ENCODE measurements around the gene ANO7. TPM values are rescaled to one million over a fixed set of nuclear protein-coding genes. Genes with fewer than 3 reads are reported as not detected.
A peak's percentile ranks its signal among the peaks of the same experiment; 100 is the strongest.

Gene ANO7
- total RNA-seq, 1 donor from 2014 or later: 2.1 TPM

DNA sequence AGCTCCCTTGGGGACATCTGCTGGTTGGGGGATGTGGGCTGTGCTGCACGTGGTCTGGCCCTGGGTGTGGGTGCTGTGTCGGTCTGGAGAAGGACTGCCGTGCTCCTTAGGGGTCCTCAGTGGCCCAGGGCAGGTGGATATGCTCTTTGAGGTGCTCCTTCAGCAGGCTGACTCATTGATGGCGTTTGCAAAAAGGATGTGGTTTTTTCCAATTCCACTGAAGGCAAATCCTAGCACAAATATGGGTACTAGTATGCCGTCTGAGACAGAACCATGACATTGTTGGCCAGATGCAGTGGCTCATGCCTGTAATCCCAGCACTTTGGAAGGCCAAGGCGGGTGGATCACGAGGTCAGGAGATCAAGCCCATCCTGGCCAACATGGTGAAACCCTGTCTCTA lies 34.9 kb upstream of the ANO7 start:
- Histone ChIP-seq H3K9me3 (no peaks in the 10 kb centered on the region), H3K27me3 (no peaks in the 10 kb centered on the region), H3K27ac (no peak overlapping the region), H3K4me3 (no peak overlapping the region), H3K4me1 (peaks cover 11% of the 10 kb centered on the region), H3K36me3 (peaks cover 26% of the 10 kb centered on the region)
- DNase-seq: no peak
- TF ChIP-seq, protein P1, sequence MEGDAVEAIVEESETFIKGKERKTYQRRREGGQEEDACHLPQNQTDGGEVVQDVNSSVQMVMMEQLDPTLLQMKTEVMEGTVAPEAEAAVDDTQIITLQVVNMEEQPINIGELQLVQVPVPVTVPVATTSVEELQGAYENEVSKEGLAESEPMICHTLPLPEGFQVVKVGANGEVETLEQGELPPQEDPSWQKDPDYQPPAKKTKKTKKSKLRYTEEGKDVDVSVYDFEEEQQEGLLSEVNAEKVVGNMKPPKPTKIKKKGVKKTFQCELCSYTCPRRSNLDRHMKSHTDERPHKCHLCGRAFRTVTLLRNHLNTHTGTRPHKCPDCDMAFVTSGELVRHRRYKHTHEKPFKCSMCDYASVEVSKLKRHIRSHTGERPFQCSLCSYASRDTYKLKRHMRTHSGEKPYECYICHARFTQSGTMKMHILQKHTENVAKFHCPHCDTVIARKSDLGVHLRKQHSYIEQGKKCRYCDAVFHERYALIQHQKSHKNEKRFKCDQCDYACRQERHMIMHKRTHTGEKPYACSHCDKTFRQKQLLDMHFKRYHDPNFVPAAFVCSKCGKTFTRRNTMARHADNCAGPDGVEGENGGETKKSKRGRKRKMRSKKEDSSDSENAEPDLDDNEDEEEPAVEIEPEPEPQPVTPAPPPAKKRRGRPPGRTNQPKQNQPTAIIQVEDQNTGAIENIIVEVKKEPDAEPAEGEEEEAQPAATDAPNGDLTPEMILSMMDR (IDR thresholded peaks at IDR 0.05): no peak
- ATAC-seq: no peak
- intact Hi-C loops (cut with DNase I): no loop called here

DNA sequence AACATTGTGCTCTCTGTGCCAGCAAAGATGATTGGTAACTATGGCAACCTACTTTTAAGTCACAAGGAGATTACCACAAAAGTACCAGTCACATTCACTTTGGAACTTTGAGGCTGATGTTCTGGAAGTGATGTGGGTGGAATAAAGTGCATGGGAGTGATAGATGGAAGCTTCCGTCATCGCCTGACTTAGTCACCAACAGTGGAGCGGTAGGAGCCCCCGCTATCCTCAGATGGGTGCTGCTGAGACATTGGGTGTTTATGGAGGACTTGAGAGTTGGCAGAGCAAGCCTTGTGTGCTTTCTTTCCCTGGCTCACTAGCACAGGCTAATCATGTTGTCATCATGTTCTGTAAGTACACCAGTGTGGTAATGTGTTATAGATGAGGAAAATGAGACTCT lies 33.6 kb upstream of the ANO7 start:
- no peak for DNase-seq
- ATAC-seq: no peak
- Histone ChIP-seq H3K4me3 (no peak overlapping the region), H3K9me3 (no peaks in the 10 kb centered on the region), H3K27ac (no peak overlapping the region), H3K36me3 (peaks cover 39% of the 10 kb centered on the region), H3K27me3 (no peaks in the 10 kb centered on the region), H3K4me1 (peaks cover 11% of the 10 kb centered on the region)
- intact Hi-C loops (cut with DNase I): no loop called here
- TF ChIP-seq, protein P1 (IDR thresholded peaks at IDR 0.05): no peak

DNA sequence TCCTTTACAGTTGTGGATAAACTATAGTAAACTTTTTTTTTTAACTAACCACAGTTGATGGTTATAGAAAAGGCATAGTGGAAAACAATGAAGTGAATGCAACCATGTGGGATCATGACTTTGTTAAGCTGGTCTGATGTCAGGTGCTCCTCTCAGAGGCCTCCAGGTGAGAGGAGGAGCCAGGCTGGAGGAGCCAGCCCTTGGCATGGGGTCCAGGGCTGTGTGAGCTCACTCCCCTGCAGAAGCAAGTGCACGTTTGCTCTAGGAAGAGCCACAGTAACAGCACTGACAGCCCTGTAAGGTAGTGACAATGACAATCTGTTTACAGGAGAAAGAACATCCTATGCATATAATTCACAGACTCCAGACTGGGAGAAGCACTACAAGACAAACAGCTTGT lies 32.5 kb upstream of the ANO7 start:
- H3K9me3 ChIP-seq: no peaks in the 10 kb centered on the region
- peaks cover 8% of the 10 kb centered on the region for H3K4me1 ChIP-seq
- no peak overlapping the region for H3K27ac ChIP-seq
- DNase-seq: no peak
- intact Hi-C loops (cut with DNase I): no loop called here
- H3K36me3 ChIP-seq: peaks cover 43% of the 10 kb centered on the region
- H3K27me3 ChIP-seq: no peaks in the 10 kb centered on the region
- ATAC-seq: no peak
- TF ChIP-seq, protein P1 (IDR thresholded peaks at IDR 0.05): no peak
- no peak overlapping the region for H3K4me3 ChIP-seq

DNA sequence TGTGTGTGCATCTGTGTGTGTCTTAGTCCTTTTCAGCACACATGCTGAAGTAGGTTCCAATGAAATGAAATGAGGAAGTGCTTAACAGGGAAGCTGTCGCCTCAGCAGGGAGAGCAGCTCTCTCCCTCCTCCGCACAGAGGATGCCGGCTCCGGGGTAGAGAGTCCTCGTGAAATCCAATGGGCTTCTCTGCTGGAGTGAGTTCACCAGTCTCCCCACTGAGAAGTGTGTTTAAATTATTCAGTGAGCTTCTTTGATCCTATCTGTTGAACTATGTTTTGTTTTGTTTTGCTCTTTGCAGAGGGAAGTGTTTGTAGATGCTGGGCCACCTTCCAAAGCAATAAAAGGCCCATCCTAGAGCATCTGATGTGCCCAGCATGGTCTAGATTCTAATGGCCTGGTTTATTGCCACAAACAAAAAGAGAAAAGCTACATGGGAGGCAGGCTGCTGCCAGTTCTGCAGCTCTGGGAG lies 31.5 kb upstream of the ANO7 start:
- ATAC-seq (peak; percentile 64), DNase-seq (no peak)
- intact Hi-C loops (cut with DNase I): no loop called here
- TF ChIP-seq, protein P1 (IDR thresholded peaks at IDR 0.05): no peak
- Histone ChIP-seq H3K9me3 (no peaks in the 10 kb centered on the region), H3K27ac (no peak overlapping the region), H3K4me1 (peaks cover 7% of the 10 kb centered on the region), H3K36me3 (peaks cover 43% of the 10 kb centered on the region), H3K27me3 (no peaks in the 10 kb centered on the region), H3K4me3 (no peak overlapping the region)

DNA sequence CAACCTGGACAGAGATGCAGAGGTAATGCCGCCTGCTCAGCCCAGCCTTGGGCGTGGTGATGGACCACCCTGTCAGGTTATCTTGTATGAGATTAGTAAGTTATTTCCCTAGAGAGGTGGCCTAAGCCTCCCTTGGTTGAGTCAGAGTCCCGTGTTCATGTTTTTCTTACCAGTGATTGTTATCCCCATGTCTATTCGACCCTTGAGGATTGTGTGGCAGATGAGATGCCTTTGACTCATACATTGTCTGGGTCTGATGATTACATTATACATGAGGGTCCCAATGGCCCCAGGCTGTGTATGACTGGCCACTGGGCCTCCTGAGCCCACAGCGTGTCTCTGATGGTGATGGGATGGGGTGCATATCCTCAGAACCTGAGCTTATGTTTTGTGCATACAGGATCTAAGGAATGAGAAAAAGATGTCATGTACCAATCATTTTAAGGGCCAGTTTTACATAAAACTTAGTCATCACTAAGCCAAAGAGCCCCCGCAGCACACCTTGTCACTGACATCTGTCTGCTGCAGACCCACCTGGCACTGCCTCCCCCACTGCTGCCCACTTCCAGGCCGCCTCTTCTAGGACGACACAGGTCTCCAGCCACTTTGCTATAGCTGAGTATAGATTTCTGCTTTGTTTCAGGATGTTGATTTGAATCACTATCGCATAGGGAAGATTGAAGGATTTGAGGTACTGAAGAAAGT lies 30.5 kb upstream of the ANO7 start:
- ATAC-seq: no peak
- TF ChIP-seq, protein P1 (IDR thresholded peaks at IDR 0.05): no peak
- H3K27me3 ChIP-seq: no peaks in the 10 kb centered on the region
- H3K36me3 ChIP-seq: peaks cover 45% of the 10 kb centered on the region
- no peak overlapping the region for H3K27ac ChIP-seq
- intact Hi-C loops (cut with DNase I): no loop called here
- H3K4me1 ChIP-seq: peaks cover 12% of the 10 kb centered on the region
- H3K9me3 ChIP-seq: no peaks in the 10 kb centered on the region
- no peak for DNase-seq
- H3K4me3 ChIP-seq: no peak overlapping the region

DNA sequence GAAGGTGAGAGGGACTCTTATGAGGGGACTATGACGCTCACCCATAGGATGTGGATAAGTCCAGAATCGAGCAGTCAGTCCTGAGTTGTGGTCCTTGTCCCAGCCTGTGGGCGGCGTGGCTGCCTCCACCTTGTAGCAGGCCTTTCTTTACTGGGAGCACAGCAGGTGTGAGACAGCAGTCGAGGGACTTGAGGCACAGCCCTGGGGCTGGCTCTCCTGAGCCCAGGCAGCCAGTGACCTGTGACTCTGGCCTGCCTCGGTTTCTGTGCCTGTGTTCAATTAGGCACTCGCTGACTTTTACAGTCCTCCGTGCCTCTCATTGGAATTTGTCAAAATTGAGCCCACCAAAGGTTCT lies 30.0 kb upstream of the ANO7 start:
- DNase-seq: no peak
- Histone ChIP-seq H3K27me3 (no peaks in the 10 kb centered on the region), H3K27ac (no peak overlapping the region), H3K4me3 (no peak overlapping the region), H3K9me3 (no peaks in the 10 kb centered on the region), H3K36me3 (peaks cover 50% of the 10 kb centered on the region), H3K4me1 (peaks cover 12% of the 10 kb centered on the region)
- ATAC-seq: no peak
- TF ChIP-seq, protein P1 (IDR thresholded peaks at IDR 0.05): no peak
- intact Hi-C loops (cut with DNase I): no loop called here
